Astrocyte (in vitro differentiated cells and primary cell): ENCODE results near the gene PTPRN2.

Experiments
- EZH2 ChIP-seq: IDR thresholded peaks from 2 replicates; pipeline ENCODE4 v1.6.1; 2012; ENCODE audit warnings: mild to moderate bottlenecking, low read length, inconsistent platforms; ENCODE audit not compliant: insufficient read depth
- TF ChIP-seq, protein P1 (sequence below): IDR thresholded peaks from 2 replicates; pipeline ENCODE4 v1.5.1; 2011; ENCODE audit warnings: low read depth, mild to moderate bottlenecking, inconsistent platforms, low read length, moderate library complexity; ENCODE audit not compliant: insufficient read depth

DNA sequence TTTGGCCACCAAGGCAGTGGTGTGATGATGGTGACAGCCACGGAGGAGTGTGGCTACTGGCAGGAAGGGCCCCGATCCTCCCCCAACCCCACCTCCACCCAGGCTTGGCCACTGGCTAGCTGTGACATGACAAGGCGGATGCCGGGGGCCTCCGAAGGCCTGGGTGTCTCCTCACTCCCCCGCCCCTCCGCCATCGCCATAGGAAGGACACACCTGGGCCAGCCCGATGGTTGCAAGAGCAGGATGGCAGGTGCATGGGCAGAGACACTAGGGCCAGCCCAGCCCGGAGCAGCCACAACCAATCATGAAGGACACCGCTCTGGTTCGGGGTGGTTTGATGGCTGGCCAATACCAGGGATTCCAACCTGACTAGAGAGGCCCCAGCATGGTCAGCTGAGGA lies 81.0 kb downstream of the PTPRN2 start:
- TF ChIP-seq, protein P1, sequence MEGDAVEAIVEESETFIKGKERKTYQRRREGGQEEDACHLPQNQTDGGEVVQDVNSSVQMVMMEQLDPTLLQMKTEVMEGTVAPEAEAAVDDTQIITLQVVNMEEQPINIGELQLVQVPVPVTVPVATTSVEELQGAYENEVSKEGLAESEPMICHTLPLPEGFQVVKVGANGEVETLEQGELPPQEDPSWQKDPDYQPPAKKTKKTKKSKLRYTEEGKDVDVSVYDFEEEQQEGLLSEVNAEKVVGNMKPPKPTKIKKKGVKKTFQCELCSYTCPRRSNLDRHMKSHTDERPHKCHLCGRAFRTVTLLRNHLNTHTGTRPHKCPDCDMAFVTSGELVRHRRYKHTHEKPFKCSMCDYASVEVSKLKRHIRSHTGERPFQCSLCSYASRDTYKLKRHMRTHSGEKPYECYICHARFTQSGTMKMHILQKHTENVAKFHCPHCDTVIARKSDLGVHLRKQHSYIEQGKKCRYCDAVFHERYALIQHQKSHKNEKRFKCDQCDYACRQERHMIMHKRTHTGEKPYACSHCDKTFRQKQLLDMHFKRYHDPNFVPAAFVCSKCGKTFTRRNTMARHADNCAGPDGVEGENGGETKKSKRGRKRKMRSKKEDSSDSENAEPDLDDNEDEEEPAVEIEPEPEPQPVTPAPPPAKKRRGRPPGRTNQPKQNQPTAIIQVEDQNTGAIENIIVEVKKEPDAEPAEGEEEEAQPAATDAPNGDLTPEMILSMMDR: no peak
- TF ChIP-seq EZH2: no peak
